GM12891 (cell line): ENCODE measurements around the gene TP73.

Source experiments
- PAX5 ChIP-seq: IDR thresholded peaks from 2 replicates; pipeline ENCODE4 v1.6.1; 2011; ENCODE audit warnings: low read length, moderate library complexity, mild to moderate bottlenecking; ENCODE audit not compliant: insufficient read depth, severe bottlenecking
- POLR2A ChIP-seq: IDR thresholded peaks from 2 replicates; pipeline ENCODE4 v1.6.1; 2011; ENCODE audit warnings: low read depth, low read length, control low read depth
- POLR2AphosphoS5 ChIP-seq: IDR thresholded peaks from 2 replicates; pipeline ENCODE4 v1.6.1; 2011; ENCODE audit warnings: low read depth, low read length, control low read depth
- POU2F2 ChIP-seq: IDR thresholded peaks from 2 replicates; pipeline ENCODE4 v1.6.1; 2011; ENCODE audit warnings: low read depth, mild to moderate bottlenecking, control low read depth, low read length, moderate library complexity
- SPI1 ChIP-seq: IDR thresholded peaks from 2 replicates; pipeline ENCODE4 v1.6.1; 2011; ENCODE audit warnings: low read depth, low read length, control low read depth
- TAF1 ChIP-seq: IDR thresholded peaks from 2 replicates; pipeline ENCODE4 v1.6.1; 2011; ENCODE audit warnings: low read depth, low read length, control low read depth

DNA sequence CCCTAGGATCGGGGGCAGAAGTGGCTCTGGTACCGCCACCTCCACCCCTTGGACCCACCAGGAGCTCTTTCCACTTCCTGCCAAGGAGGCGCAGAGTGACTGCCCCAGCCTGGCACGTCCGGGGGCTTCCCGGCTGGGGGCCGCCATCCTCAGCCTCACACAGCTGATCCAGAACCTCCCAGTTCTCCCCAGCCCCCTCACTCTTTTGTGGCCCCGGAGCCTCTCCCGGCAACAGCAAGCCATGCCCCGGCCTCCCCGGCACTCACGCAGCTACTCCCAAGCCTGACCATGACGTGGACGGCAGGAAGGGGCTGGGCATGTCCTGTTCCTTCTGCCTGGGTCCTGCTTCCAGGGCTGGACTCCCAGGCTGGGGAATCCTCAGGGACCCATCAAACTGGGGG is 17.1 kb downstream of the TP73 start:
- TF ChIP-seq POLR2AphosphoS5 (no peak), POLR2A (no peak), POU2F2 (no peak), SPI1 (no peak), PAX5 (no peak), TAF1 (no peak)
